Fibroblast of mammary gland (primary cell): Measurements from ENCODE around the gene OSCAR.
"Not testable (repeated sequence)": the region's sequence is repeated elsewhere in the genome, so short reads cannot be mapped to it uniquely, and the experiment has no call there.

Experiments used
- DNase-seq: peaks from one replicate; pipeline ENCODE4 v3.0.0-alpha.2; 2010; ENCODE audit warnings: low read depth
- H3K4me3 ChIP-seq: 2 replicates; pipeline ENCODE4 v1.5.1; 2011; ENCODE audit warnings: low read depth, mild to moderate bottlenecking, low read length, moderate library complexity; ENCODE audit not compliant: control insufficient read depth
- CTCF ChIP-seq: conservative IDR thresholded peaks from 2 replicates; pipeline ENCODE4 v1.5.1; 2011; ENCODE audit warnings: low read depth, low read length, inconsistent platforms; ENCODE audit not compliant: control insufficient read depth, insufficient read depth

OSCAR gene

GRCh38 chr19:54102421-54103169 is 2.0 kb upstream of the OSCAR start, which contains the start of gene NDUFA3:
TSS of gene NDUFA3 (plus strand) at chr19:54102855. CDS start at chr19:54102879, 24 bp downstream.
- DNase-seq, result peak; percentile 98
- H3K4me3 ChIP-seq, result peak within 1 kb of the TSS; percentile 93
- TF ChIP-seq CTCF, result no peak

DNA sequence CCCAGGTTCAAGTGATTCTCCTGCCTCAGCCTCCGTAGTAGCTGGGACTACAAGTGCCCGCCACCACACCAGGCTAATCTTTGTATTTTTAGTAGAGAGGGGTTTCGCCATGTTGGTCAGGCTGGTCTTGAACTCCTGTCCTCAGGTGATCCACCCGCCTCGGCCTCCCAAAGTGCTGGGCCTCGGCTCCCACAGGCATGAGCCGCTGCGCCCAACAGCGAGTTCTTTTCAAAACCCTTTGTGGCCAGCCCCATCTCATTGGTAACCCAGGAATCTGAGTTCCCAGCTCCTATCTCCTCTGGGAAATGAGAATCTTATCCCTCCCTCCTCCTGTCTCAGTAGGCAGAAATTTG is 724 bp downstream of the OSCAR start:
- not testable (repeated sequence) for H3K4me3 ChIP-seq, DNase-seq

- H3K4me3 ChIP-seq, result no peak overlapping the region
- no peak for DNase-seq
- TF ChIP-seq CTCF, result no peak
Measured at GRCh38 chr19:54099190-54099902, 1.3 kb downstream of the OSCAR start.

- H3K4me3 ChIP-seq, result peak overlapping the region; percentile 26
- DNase-seq, result peak; percentile 57
- TF ChIP-seq CTCF, result peak; percentile 57
Measured at GRCh38 chr19:54096617-54097106, 3.9 kb downstream of the OSCAR start.

DNA sequence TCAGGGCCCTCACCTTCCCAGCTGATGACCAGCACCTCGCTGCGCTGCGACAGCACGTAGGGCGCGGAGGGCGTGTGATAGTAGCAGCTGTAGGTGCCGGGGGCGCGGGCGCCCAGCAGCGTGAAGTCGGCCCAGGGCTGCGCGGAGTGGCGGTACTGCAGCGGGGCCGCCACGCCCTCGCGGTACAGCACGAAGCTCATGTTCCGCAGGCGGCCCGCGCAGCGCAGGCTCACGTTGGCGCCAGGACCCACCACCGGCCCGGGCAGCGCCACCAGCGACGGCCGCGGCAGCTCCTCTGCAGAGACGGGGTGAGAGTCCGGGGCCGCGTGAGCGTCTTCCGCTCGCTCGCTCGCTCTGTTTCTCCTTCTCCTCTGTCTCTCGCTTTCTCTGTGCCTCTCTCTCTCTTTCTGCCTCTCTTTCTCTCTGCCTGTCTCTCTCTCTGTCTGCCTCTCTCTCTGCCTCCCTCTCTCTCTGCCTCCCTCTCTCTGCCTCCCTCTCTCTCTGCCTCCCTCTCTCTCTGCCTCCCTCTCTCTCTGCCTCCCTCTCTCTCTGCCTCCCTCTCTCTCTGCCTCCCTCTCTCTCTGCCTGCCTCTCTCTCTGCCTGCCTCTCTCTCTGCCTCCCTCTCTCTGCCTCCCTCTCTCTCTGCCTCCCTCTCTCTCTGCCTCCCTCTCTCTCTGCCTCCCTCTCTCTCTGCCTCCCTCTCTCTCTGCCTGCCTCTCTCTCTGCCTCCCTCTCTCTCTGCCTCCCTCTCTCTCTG is 4.6 kb downstream of the OSCAR start:
- H3K4me3 ChIP-seq, result peak overlapping the region; percentile 19
- peak; percentile 28 for DNase-seq

- DNase-seq, result no peak
- no peak for TF ChIP-seq CTCF
- H3K4me3 ChIP-seq, result no peak overlapping the region
Measured at GRCh38 chr19:54095136-54095858, 5.3 kb downstream of the OSCAR start.

- DNase-seq, result no peak
- TF ChIP-seq CTCF, result no peak
- H3K4me3 ChIP-seq, result no peak overlapping the region
Measured at GRCh38 chr19:54094426-54095000, 6.1 kb downstream of the OSCAR start.
